ENCODE data around the gene MEGF11. TPM values are rescaled to one million over a fixed set of nuclear protein-coding genes. Genes with fewer than 3 reads are reported as not detected.

The MEGF11 gene
- total RNA-seq = 1 to 10 TPM in 1 of 2 donors, under 1 TPM in 1; 0.82 to 1.5 TPM
- polyA plus RNA-seq = under 1 TPM; 0.16 to 0.18 TPM
- long read RNA-seq, donor 1, full-length matches to known transcripts = 1 of 1 reads
- long read RNA-seq, donor 1, partial matches to known transcripts = 0 of 1 reads
- long read RNA-seq, donor 1, other reads (novel, unspliced or antisense) = 0 of 1 reads
- long read RNA-seq, donor 2 = 0 reads
- long read RNA-seq, donor 3 = 0 reads
- long read RNA-seq, donor 4 = 0 reads
- long read RNA-seq, donor 5 = 0 reads

DNA sequence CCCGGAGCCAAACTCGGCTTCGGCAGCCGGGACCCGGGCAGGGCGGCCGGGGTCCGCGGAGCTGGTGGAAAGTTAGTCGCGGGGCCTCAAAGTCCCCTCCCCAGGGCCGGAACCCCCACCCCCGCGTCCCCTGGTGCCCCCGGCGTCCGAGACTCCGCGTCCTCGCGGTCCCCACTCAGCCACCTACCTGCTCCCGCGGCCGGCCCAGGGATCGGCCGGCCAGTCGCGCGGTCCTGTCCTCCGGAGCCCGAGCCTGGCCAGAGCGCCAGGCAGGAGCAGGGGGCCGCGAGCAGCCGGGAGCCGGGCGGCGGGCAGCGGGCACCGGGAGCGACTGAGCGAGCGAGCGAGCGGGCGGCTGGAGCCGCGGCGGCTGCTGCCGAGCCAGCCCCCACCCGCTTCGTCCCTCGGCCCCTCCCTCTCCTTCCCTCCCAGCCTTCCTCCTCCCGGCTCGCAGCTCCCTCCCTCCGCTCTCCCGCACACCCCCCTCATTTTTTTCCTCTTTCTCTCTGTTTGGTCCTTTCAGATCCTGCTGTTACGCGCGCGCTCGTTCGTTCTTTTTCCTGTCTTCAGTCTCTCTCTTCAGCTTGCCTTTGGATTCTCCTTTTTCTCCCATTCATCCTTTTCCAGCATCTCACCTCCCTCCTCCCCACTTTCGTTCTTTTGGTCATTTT lies at the start of gene MEGF11:
Gene MEGF11, minus strand, starts transcription at position 333 of the 671 bp plus-strand sequence. CDS start 125,347 bp downstream, outside the sequence.
- Histone ChIP-seq H3K27ac (ENCODE audit: low read depth in 1 of 2, low read length in 1 of 2) (no peak within 1 kb of the TSS), H3K4me1 (ENCODE audit: control insufficient read depth in 5 of 5, insufficient read depth in 5 of 5, low read length in 5 of 5) (peaks cover 0 to 32% (median 8%) of the 10 kb centered on the region in 5 donors), H3K9ac (ENCODE audit: insufficient read depth in 1 of 2, low read length in 2 of 2) (peak within 1 kb of the TSS in 1 of 2 donors; percentile 28), H3K36me3 (ENCODE audit: control insufficient read depth in 4 of 4, insufficient read depth in 4 of 4, low read length in 4 of 4) (no peaks in the 10 kb centered on the region), H3K9me3 (ENCODE audit: control insufficient read depth in 4 of 4, insufficient read depth in 3 of 4, low read length in 3 of 4) (no peaks in the 10 kb centered on the region), H3K4me3 (peak within 1 kb of the TSS; percentile 16), H3K27me3 (ENCODE audit: control insufficient read depth in 3 of 3, insufficient read depth in 3 of 3, low read length in 2 of 3) (peaks cover 0 to 70% (median 60%) of the 10 kb centered on the region in 3 donors)
- DNase-seq (peak; percentile 44 to 67 (median 50)), ATAC-seq (ENCODE audit: insufficient read depth, low FRiP score) (peak; percentile 32)
- WGBS, 2 donors = 0 to 1% methylated on average over 40 to 64 of the region's 64 CpGs
- no peak for TF ChIP-seq CTCF (IDR thresholded peaks at IDR 0.05; ENCODE audit: control extremely low read depth, extremely low read depth)

GRCh38 chr15:66302489-66303278 lies 49.1 kb upstream of the MEGF11 start:
- WGBS, 2 donors = 92% methylated on average over 5 of the region's 5 CpGs
- Histone ChIP-seq H3K27ac (ENCODE audit: low read depth in 1 of 2, low read length in 1 of 2) (no peak overlapping the region), H3K9me3 (ENCODE audit: control insufficient read depth in 4 of 4, insufficient read depth in 3 of 4, low read length in 3 of 4) (no peaks in the 10 kb centered on the region), H3K27me3 (ENCODE audit: control insufficient read depth in 3 of 3, insufficient read depth in 3 of 3, low read length in 2 of 3) (no peaks in the 10 kb centered on the region), H3K36me3 (ENCODE audit: control insufficient read depth in 4 of 4, insufficient read depth in 4 of 4, low read length in 4 of 4) (peaks cover 2 to 20% (median 6%) of the 10 kb centered on the region in 4 donors), H3K4me1 (ENCODE audit: control insufficient read depth in 5 of 5, insufficient read depth in 5 of 5, low read length in 5 of 5) (peaks cover 0 to 15% (median 0%) of the 10 kb centered on the region in 5 donors), H3K4me3 (no peak overlapping the region), H3K9ac (ENCODE audit: insufficient read depth in 1 of 2, low read length in 2 of 2) (no peak overlapping the region)
- ATAC-seq (ENCODE audit: insufficient read depth, low FRiP score) (no peak), DNase-seq (no peak)
- no peak for TF ChIP-seq CTCF (IDR thresholded peaks at IDR 0.05; ENCODE audit: control extremely low read depth, extremely low read depth)

DNA sequence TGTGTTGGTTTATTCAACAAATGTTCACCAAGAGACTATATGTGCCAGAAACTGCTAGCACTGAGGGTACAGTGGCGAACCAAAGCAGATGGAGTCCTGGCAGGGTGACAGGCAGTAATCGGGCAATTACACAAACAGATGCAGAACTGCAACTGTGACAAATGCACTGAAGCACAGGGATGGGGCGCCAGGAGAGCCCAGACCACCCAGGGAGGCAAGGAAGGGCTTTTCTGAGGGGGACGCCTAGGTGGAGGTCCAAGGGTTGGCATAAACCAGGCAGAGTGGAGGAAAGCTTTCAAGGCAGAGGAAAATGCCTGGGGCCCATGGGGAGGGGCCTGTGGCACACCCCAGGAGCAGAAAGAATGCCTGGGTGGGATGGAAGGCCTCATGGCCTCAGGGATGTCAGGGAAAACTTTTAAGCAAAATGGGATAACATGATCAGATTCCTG lies 45.3 kb upstream of the MEGF11 start:
- H3K4me3 ChIP-seq = no peak overlapping the region
- no peaks in the 10 kb centered on the region for H3K9me3 ChIP-seq (ENCODE audit: control insufficient read depth in 4 of 4, insufficient read depth in 3 of 4, low read length in 3 of 4)
- ATAC-seq (ENCODE audit: insufficient read depth, low FRiP score) (no peak), DNase-seq (peak; percentile 88 to 94 (median 91))
- H3K9ac ChIP-seq (ENCODE audit: insufficient read depth in 1 of 2, low read length in 2 of 2) = no peak overlapping the region
- H3K36me3 ChIP-seq (ENCODE audit: control insufficient read depth in 4 of 4, insufficient read depth in 4 of 4, low read length in 4 of 4) = peaks cover 0 to 9% (median 3%) of the 10 kb centered on the region in 4 donors
- peaks cover 0 to 48% (median 12%) of the 10 kb centered on the region in 5 donors for H3K4me1 ChIP-seq (ENCODE audit: control insufficient read depth in 5 of 5, insufficient read depth in 5 of 5, low read length in 5 of 5)
- no peak overlapping the region for H3K27ac ChIP-seq (ENCODE audit: low read depth in 1 of 2, low read length in 1 of 2)
- no peaks in the 10 kb centered on the region for H3K27me3 ChIP-seq (ENCODE audit: control insufficient read depth in 3 of 3, insufficient read depth in 3 of 3, low read length in 2 of 3)
- TF ChIP-seq CTCF (IDR thresholded peaks at IDR 0.05; ENCODE audit: control extremely low read depth, extremely low read depth) = no peak
- WGBS, 2 donors = 83 to 88% methylated on average over 4 of the region's 4 CpGs
